ENCODE data around the gene TRPM3. TPM values are rescaled to one million over a fixed set of nuclear protein-coding genes. Genes with fewer than 3 reads are reported as not detected.

The TRPM3 gene
- total RNA-seq, 1 experiment from 2014 or later: 0.26 TPM

DNA sequence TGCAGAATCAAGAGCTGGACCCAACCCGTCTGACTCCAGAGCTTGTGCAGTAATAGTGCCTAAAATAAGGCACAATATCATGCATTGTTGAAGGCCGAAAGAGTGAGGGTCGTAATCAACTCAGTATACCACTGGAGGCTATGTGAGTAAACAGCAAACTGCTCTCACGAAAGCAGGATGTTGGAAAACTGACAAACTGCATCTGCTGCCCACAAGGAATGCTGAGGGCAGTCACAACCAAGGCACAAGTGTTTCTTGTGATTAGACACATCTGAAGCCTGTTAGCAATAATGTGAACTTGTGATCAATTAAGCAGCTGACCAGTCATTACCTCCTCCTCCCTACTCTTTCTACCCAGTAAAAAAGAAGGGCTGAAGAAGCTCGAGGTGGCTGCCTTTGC is 48.8 kb downstream of the TRPM3 start:
- Histone ChIP-seq H3K36me3 (ENCODE audit: low read depth) (no peaks in the 10 kb centered on the region), H3K4me3 (no peak overlapping the region), H3K9me3 (ENCODE audit: insufficient read depth, low read depth) (no peaks in the 10 kb centered on the region), H3K4me1 (replicated peaks; ENCODE audit: insufficient read depth) (no peaks in the 10 kb centered on the region), H3K9me2 (ENCODE audit: insufficient read depth) (no peaks in the 10 kb centered on the region), H3F3A (ENCODE audit: insufficient read depth, low read depth) (no peaks in the 10 kb centered on the region), H3K27ac (no peak overlapping the region), H3K4me2 (no peak overlapping the region), H4K20me1 (ENCODE audit: insufficient read depth) (no peaks in the 10 kb centered on the region), H3K27me3 (ENCODE audit: insufficient read depth, low read depth) (peaks cover 11% of the 10 kb centered on the region; the same call in 1 of the 2 replicates), H3K79me2 (ENCODE audit: low read depth) (no peaks in the 10 kb centered on the region), H2AFZ (no peak overlapping the region)
- no peak for DNase-seq
- TF ChIP-seq, protein P1, sequence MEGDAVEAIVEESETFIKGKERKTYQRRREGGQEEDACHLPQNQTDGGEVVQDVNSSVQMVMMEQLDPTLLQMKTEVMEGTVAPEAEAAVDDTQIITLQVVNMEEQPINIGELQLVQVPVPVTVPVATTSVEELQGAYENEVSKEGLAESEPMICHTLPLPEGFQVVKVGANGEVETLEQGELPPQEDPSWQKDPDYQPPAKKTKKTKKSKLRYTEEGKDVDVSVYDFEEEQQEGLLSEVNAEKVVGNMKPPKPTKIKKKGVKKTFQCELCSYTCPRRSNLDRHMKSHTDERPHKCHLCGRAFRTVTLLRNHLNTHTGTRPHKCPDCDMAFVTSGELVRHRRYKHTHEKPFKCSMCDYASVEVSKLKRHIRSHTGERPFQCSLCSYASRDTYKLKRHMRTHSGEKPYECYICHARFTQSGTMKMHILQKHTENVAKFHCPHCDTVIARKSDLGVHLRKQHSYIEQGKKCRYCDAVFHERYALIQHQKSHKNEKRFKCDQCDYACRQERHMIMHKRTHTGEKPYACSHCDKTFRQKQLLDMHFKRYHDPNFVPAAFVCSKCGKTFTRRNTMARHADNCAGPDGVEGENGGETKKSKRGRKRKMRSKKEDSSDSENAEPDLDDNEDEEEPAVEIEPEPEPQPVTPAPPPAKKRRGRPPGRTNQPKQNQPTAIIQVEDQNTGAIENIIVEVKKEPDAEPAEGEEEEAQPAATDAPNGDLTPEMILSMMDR (conservative IDR thresholded peaks at IDR 0.05): no peak
- TF ChIP-seq EZH2 (IDR thresholded peaks at IDR 0.05; ENCODE audit: low read depth): no peak
- intact Hi-C loops (cut with micrococcal nuclease; ENCODE audit: unreplicated experiment): no loop called here
- ChIA-PET CTCF (no interaction called here), POLR2A (ENCODE audit: unreplicated experiment) (no interaction called here)
- no TSS peak for BruUV-seq (replicated peaks)

DNA sequence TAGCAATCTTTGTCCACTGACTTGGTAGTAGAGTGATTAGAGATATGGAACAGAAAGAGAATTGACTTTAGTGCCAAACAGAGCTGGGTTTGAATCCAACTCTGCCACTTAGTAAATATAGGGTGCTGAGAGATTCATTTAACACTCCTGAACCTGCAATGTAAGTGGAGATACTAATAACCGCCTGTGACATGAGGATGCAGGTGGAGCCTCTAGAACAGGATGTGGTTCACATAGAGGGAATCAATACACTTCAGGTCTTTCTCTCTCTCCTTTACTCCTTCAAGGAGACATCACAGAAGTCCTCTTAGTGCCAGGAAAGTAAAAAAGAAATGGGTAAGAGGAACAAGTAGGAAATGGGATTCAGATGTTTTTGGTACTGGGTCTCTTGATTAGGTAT is 49.8 kb downstream of the TRPM3 start:
- H4K20me1 ChIP-seq (ENCODE audit: insufficient read depth): no peaks in the 10 kb centered on the region
- POLR2A ChIA-PET (ENCODE audit: unreplicated experiment): no interaction called here
- no peaks in the 10 kb centered on the region for H3K4me1 ChIP-seq (replicated peaks; ENCODE audit: insufficient read depth)
- DNase-seq: no peak
- H3K4me2 ChIP-seq: no peak overlapping the region
- CTCF ChIA-PET: no interaction called here
- H3K27ac ChIP-seq: no peak overlapping the region
- BruUV-seq (replicated peaks): no TSS peak
- H3K79me2 ChIP-seq (ENCODE audit: low read depth): no peaks in the 10 kb centered on the region
- H2AFZ ChIP-seq: no peak overlapping the region
- H3K36me3 ChIP-seq (ENCODE audit: low read depth): no peaks in the 10 kb centered on the region
- TF ChIP-seq, protein P1 (conservative IDR thresholded peaks at IDR 0.05): no peak
- no peak for TF ChIP-seq EZH2 (IDR thresholded peaks at IDR 0.05; ENCODE audit: low read depth)
- H3F3A ChIP-seq (ENCODE audit: insufficient read depth, low read depth): no peaks in the 10 kb centered on the region
- peaks cover 11% of the 10 kb centered on the region; the same call in 1 of the 2 replicates for H3K27me3 ChIP-seq (ENCODE audit: insufficient read depth, low read depth)
- H3K9me2 ChIP-seq (ENCODE audit: insufficient read depth): no peaks in the 10 kb centered on the region
- intact Hi-C loops (cut with micrococcal nuclease; ENCODE audit: unreplicated experiment): no loop called here
- no peak overlapping the region for H3K4me3 ChIP-seq
- no peaks in the 10 kb centered on the region for H3K9me3 ChIP-seq (ENCODE audit: insufficient read depth, low read depth)

DNA sequence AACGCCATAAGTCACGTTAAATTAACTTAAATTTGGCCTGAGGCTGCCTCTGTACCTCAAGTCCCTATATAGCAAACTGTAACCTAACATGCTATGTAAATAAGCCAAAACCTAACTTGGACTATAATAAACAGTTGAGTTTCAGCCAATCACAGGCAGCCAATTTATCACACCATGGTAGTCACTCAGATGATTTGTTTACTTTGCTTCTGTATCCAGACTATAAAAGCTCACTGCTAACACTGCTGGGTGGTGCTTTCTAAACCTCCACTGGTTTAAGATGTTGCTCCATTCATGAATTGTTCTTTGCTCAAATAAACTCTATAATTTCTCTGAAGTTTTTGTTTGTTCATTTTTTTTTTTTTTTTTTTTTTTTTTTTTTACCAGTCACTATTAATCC is 62.8 kb downstream of the TRPM3 start:
- Histone ChIP-seq H3K36me3 (ENCODE audit: low read depth) (no peaks in the 10 kb centered on the region), H3K4me2 (no peak overlapping the region), H3K9me3 (ENCODE audit: insufficient read depth, low read depth) (no peaks in the 10 kb centered on the region), H3K79me2 (ENCODE audit: low read depth) (no peaks in the 10 kb centered on the region), H3F3A (ENCODE audit: insufficient read depth, low read depth) (no peaks in the 10 kb centered on the region), H2AFZ (no peak overlapping the region), H3K4me1 (replicated peaks; ENCODE audit: insufficient read depth) (no peaks in the 10 kb centered on the region), H3K27ac (no peak overlapping the region), H3K9me2 (ENCODE audit: insufficient read depth) (no peaks in the 10 kb centered on the region), H3K27me3 (ENCODE audit: insufficient read depth, low read depth) (no peaks in the 10 kb centered on the region), H3K4me3 (no peak overlapping the region), H4K20me1 (ENCODE audit: insufficient read depth) (no peaks in the 10 kb centered on the region)
- CTCF ChIA-PET: no interaction called here
- POLR2A ChIA-PET (ENCODE audit: unreplicated experiment): no interaction called here
- TF ChIP-seq, protein P1 (conservative IDR thresholded peaks at IDR 0.05): no peak
- no peak for TF ChIP-seq EZH2 (IDR thresholded peaks at IDR 0.05; ENCODE audit: low read depth)
- no peak for DNase-seq
- intact Hi-C loops (cut with micrococcal nuclease; ENCODE audit: unreplicated experiment): no loop called here
- no TSS peak for BruUV-seq (replicated peaks)
